Loucy (cell line): ENCODE data around the gene CEP112.

Experiments used
- H2AFZ ChIP-seq: fragments of 200-600 bp; sonication (generic); 2 replicates; pipeline ENCODE4 v1.6.0; 2016; ENCODE audit warnings: antibody characterized with exemption, mild to moderate bottlenecking, low read length, moderate library complexity
- H3F3A ChIP-seq: fragments of 200-600 bp; 2 replicates; pipeline ENCODE4 v1.6.0; 2016; ENCODE audit warnings: antibody characterized with exemption, low read depth, mild to moderate bottlenecking
- H3K27me3 ChIP-seq: fragments of 200-600 bp; sonication (generic); 2 replicates; pipeline ENCODE4 v1.6.1; 2014; ENCODE audit warnings: low read length, mild to moderate bottlenecking; ENCODE audit not compliant: insufficient read depth, poor library complexity, severe bottlenecking
- H3K36me3 ChIP-seq: fragments of 200-600 bp; sonication (generic); 2 replicates; pipeline ENCODE4 v1.6.1; 2016; ENCODE audit warnings: low read length; ENCODE audit not compliant: insufficient read depth
- H3K4me1 ChIP-seq: fragments of 200-600 bp; sonication (generic); 2 replicates; pipeline ENCODE4 v1.5.1; 2014; ENCODE audit warnings: low read length, mild to moderate bottlenecking; ENCODE audit not compliant: insufficient read depth, poor library complexity, severe bottlenecking
- H3K4me2 ChIP-seq: fragments of 200-600 bp; sonication (generic); 2 replicates; pipeline ENCODE4 v1.6.0; 2014; ENCODE audit warnings: antibody characterized with exemption, low read length, low read depth, mild to moderate bottlenecking; ENCODE audit not compliant: poor library complexity, severe bottlenecking
- H3K4me3 ChIP-seq: fragments of 200-600 bp; sonication (generic); 2 replicates; pipeline ENCODE4 v1.5.1; 2014; ENCODE audit warnings: low read length, mild to moderate bottlenecking, mixed read lengths; ENCODE audit not compliant: poor library complexity, severe bottlenecking
- H3K79me2 ChIP-seq: fragments of 200-600 bp; sonication (generic); 2 replicates; pipeline ENCODE4 v1.6.1; 2014; ENCODE audit warnings: low read length; ENCODE audit not compliant: insufficient read depth
- H3K9ac ChIP-seq: fragments of 200-600 bp; sonication (generic); 2 replicates; pipeline ENCODE4 v1.6.0; 2014; ENCODE audit warnings: mild to moderate bottlenecking, low read depth, low read length, moderate library complexity; ENCODE audit not compliant: poor library complexity, severe bottlenecking
- H3K9me2 ChIP-seq: fragments of 200-600 bp; sonication (generic); replicated peaks from 2 replicates; pipeline ENCODE4 v1.6.1; 2016; ENCODE audit warnings: low read depth, low read length, mixed read lengths
- H3K9me3 ChIP-seq: fragments of 200-600 bp; sonication (generic); 2 replicates; pipeline ENCODE4 v1.6.1; 2014; ENCODE audit warnings: mild to moderate bottlenecking, antibody characterized with exemption, low read length, low read depth; ENCODE audit not compliant: insufficient read depth
- H4K20me1 ChIP-seq: fragments of 200-600 bp; sonication (generic); 2 replicates; pipeline ENCODE4 v1.6.0; 2014; ENCODE audit warnings: antibody characterized with exemption, low read length, mild to moderate bottlenecking; ENCODE audit not compliant: insufficient read depth, poor library complexity, severe bottlenecking
- CTCF ChIP-seq: fragments of 200-600 bp; sonication (generic); conservative IDR thresholded peaks from 2 replicates; pipeline ENCODE4 v1.5.1; 2014; ENCODE audit warnings: mild to moderate bottlenecking, antibody characterized with exemption, low read length
- EZH2phosphoT487 ChIP-seq: fragments of 200-600 bp; IDR thresholded peaks from 2 replicates; pipeline ENCODE4 v1.6.1; 2018; ENCODE audit warnings: antibody characterized with exemption, mild to moderate bottlenecking, moderate library complexity, borderline replicate concordance

The CEP112 gene

GRCh38 chr17:65694601-65695000 lies 497.3 kb downstream of the CEP112 start:
- H3K79me2 ChIP-seq: no peaks in the 10 kb centered on the region
- H3K4me3 ChIP-seq: no peak overlapping the region
- no peak for TF ChIP-seq EZH2phosphoT487
- TF ChIP-seq CTCF: no peak
- H4K20me1 ChIP-seq: no peaks in the 10 kb centered on the region
- H3K9me2 ChIP-seq: no peaks in the 10 kb centered on the region
- no peak overlapping the region for H2AFZ ChIP-seq
- no peaks in the 10 kb centered on the region for H3F3A ChIP-seq
- H3K9me3 ChIP-seq: no peaks in the 10 kb centered on the region
- no peaks in the 10 kb centered on the region for H3K36me3 ChIP-seq
- no peaks in the 10 kb centered on the region for H3K4me1 ChIP-seq
- H3K27me3 ChIP-seq: no peaks in the 10 kb centered on the region
- H3K4me2 ChIP-seq: no peak overlapping the region
- H3K9ac ChIP-seq: no peak overlapping the region

- Histone ChIP-seq H3K9me2 (no peaks in the 10 kb centered on the region), H3K4me2 (no peak overlapping the region), H3K9me3 (no peaks in the 10 kb centered on the region), H4K20me1 (no peaks in the 10 kb centered on the region), H3K4me1 (no peaks in the 10 kb centered on the region), H3K4me3 (no peak overlapping the region), H3K27me3 (no peaks in the 10 kb centered on the region), H3K79me2 (no peaks in the 10 kb centered on the region), H3F3A (no peaks in the 10 kb centered on the region), H3K9ac (no peak overlapping the region), H2AFZ (no peak overlapping the region), H3K36me3 (no peaks in the 10 kb centered on the region)
- no peak for TF ChIP-seq CTCF
- TF ChIP-seq EZH2phosphoT487: no peak
These were observed 501.2 kb downstream of the CEP112 start for GRCh38 chr17:65690626-65691310.

GRCh38 chr17:65688307-65688706 lies 503.6 kb downstream of the CEP112 start:
- H3K9ac ChIP-seq: no peak overlapping the region
- TF ChIP-seq CTCF: no peak
- no peak for TF ChIP-seq EZH2phosphoT487
- H3K79me2 ChIP-seq: no peaks in the 10 kb centered on the region
- no peaks in the 10 kb centered on the region for H3K9me2 ChIP-seq
- no peak overlapping the region for H2AFZ ChIP-seq
- no peaks in the 10 kb centered on the region for H3F3A ChIP-seq
- H4K20me1 ChIP-seq: no peaks in the 10 kb centered on the region
- H3K27me3 ChIP-seq: no peaks in the 10 kb centered on the region
- H3K4me3 ChIP-seq: no peak overlapping the region
- no peaks in the 10 kb centered on the region for H3K4me1 ChIP-seq
- H3K36me3 ChIP-seq: no peaks in the 10 kb centered on the region
- no peak overlapping the region for H3K4me2 ChIP-seq
- H3K9me3 ChIP-seq: no peaks in the 10 kb centered on the region
